ENCODE results near the gene BUD31. TPM values are rescaled to one million over a fixed set of nuclear protein-coding genes. Genes with fewer than 3 reads are reported as not detected.

The BUD31 gene
- total RNA-seq, 1 donor = 124 TPM

DNA sequence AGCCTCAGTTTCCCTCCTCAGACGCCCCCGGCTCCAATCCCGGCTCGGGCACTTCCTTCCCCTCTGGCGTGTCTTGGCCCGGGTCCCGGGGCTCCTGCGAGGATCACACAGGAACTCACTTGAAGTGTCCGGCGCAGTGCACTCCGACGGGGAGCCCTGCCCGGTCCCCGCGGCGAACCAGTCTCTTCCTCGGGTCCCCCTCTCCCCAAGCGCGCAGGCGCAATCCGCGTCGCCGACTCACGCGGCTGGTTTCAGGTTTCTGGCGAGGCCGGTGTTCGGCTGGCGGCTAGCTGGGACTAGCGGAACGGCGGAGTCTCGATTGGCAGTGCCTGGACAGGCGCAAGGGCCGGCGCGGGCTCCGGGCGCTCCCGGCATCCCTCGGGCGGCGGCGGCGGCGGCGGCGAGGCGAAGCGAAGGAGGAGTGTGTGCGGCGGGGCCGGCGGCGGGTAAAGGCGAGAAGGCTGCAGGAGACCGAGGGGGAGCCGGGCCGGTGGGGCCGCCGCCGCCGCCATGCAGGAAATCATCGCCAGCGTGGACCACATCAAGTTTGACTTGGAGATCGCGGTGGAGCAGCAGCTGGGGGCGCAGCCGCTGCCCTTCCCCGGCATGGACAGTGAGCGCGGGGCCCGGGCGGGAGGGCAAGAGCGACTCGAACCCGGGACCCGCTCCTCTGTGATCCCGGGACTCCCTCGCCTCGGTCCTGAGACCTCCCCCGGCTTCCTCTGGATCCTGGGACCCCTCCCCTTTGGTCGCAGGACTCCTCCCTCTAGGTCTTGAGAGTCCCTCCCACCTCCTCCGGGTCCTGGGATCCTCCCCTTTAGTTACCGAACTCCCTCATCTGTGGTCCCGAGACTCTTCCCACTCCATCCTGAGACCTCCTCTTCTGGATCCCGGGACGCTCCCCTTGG, 30.1 kb downstream of the BUD31 start, which contains the start of the genes CPSF4 and PTCD1:
Gene CPSF4 (plus strand): TSS at position 371 of the 908 bp plus-strand sequence. CDS start 140 bp downstream, at position 511.
Gene PTCD1 (minus strand): TSS at position 226 of the 908 bp plus-strand sequence. CDS start 3,556 bp downstream, outside the sequence.
- Histone ChIP-seq H3K4me2 (ENCODE audit: insufficient read depth, low read length) (peak within 1 kb of the TSS; percentile 97), H3K9me3 (ENCODE audit: low read depth, low read length) (no peaks in the 10 kb centered on the region), H3K4me3 (ENCODE audit: insufficient read depth, low read length) (peak within 1 kb of the TSS; percentile 97), H3K27me3 (ENCODE audit: insufficient read depth, low read length) (no peaks in the 10 kb centered on the region), H4K20me1 (ENCODE audit: insufficient read depth, low read length) (peaks cover 12% of the 10 kb centered on the region), H3K79me2 (ENCODE audit: insufficient read depth, low read length) (peaks cover 63% of the 10 kb centered on the region), H3K27ac (ENCODE audit: low read depth, low read length) (peak within 1 kb of the TSS; percentile 79), H3K36me3 (ENCODE audit: insufficient read depth, low read length) (peaks cover 10% of the 10 kb centered on the region), H2AFZ (ENCODE audit: low read length) (peak within 1 kb of the TSS; percentile 95), H3K4me1 (ENCODE audit: insufficient read depth, low read length) (peaks cover 23% of the 10 kb centered on the region)
- TF ChIP-seq, protein P1, sequence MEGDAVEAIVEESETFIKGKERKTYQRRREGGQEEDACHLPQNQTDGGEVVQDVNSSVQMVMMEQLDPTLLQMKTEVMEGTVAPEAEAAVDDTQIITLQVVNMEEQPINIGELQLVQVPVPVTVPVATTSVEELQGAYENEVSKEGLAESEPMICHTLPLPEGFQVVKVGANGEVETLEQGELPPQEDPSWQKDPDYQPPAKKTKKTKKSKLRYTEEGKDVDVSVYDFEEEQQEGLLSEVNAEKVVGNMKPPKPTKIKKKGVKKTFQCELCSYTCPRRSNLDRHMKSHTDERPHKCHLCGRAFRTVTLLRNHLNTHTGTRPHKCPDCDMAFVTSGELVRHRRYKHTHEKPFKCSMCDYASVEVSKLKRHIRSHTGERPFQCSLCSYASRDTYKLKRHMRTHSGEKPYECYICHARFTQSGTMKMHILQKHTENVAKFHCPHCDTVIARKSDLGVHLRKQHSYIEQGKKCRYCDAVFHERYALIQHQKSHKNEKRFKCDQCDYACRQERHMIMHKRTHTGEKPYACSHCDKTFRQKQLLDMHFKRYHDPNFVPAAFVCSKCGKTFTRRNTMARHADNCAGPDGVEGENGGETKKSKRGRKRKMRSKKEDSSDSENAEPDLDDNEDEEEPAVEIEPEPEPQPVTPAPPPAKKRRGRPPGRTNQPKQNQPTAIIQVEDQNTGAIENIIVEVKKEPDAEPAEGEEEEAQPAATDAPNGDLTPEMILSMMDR (IDR thresholded peaks at IDR 0.05; ENCODE audit: extremely low read depth, low read depth, low read length) = no peak
- DNase-seq (ENCODE audit: insufficient read length, low spot score, missing footprints) = peak; percentile 100

DNA sequence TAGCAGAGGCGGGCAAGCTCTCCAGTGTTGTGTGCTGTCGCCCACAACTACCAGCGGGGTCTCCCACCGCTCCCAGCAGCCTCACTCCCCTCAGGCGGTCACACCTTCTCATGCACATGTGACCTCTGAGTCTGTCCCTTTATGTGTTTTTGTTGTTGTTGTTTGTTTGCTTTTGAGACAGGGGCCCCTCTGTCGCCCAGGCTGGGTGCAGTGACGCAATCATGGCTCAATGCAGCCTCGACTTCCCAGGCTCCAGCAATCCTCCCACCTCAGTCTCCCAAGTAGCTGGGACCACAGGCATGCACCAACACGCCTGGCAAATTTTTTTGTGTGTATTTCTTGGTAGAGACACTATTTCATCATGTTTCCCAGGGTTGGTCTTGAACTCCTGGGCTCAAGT, 31.4 kb downstream of the BUD31 start:
- H3K27me3 ChIP-seq (ENCODE audit: insufficient read depth, low read length) = no peaks in the 10 kb centered on the region
- H4K20me1 ChIP-seq (ENCODE audit: insufficient read depth, low read length) = peaks cover 15% of the 10 kb centered on the region
- peak overlapping the region; percentile 97 for H3K4me3 ChIP-seq (ENCODE audit: insufficient read depth, low read length)
- H3K79me2 ChIP-seq (ENCODE audit: insufficient read depth, low read length) = peaks cover 65% of the 10 kb centered on the region
- peak overlapping the region; percentile 97 for H3K4me2 ChIP-seq (ENCODE audit: insufficient read depth, low read length)
- H3K9me3 ChIP-seq (ENCODE audit: low read depth, low read length) = no peaks in the 10 kb centered on the region
- DNase-seq (ENCODE audit: insufficient read length, low spot score, missing footprints) = no peak
- H3K36me3 ChIP-seq (ENCODE audit: insufficient read depth, low read length) = peaks cover 9% of the 10 kb centered on the region
- TF ChIP-seq, protein P1 (IDR thresholded peaks at IDR 0.05; ENCODE audit: extremely low read depth, low read depth, low read length) = no peak
- peak overlapping the region; percentile 79 for H3K27ac ChIP-seq (ENCODE audit: low read depth, low read length)
- no peak overlapping the region for H2AFZ ChIP-seq (ENCODE audit: low read length)
- peaks cover 23% of the 10 kb centered on the region for H3K4me1 ChIP-seq (ENCODE audit: insufficient read depth, low read length)

DNA sequence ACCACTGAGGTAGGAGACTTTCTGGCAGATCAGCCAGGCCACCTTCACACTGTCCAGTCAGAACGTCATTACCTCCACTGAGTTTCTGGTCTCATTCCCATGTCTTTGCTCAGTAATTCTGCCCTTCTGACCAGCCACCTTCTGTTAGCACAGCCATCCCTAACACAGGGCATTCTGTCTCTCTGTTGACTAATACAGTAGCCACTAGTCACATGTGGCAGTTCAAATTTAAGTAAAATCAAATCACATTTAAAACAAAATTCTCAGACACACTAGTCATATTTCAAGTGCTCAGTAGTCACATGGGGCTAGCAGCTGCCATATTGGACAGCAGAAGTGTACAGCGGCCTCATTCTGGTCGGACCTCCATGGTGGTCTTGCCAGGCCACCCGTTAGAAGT, 37.3 kb downstream of the BUD31 start:
- no peaks in the 10 kb centered on the region for H3K27me3 ChIP-seq (ENCODE audit: insufficient read depth, low read length)
- H3K4me2 ChIP-seq (ENCODE audit: insufficient read depth, low read length) = no peak overlapping the region
- peaks cover 12% of the 10 kb centered on the region for H4K20me1 ChIP-seq (ENCODE audit: insufficient read depth, low read length)
- DNase-seq (ENCODE audit: insufficient read length, low spot score, missing footprints) = no peak
- no peak overlapping the region for H3K4me3 ChIP-seq (ENCODE audit: insufficient read depth, low read length)
- no peaks in the 10 kb centered on the region for H3K9me3 ChIP-seq (ENCODE audit: low read depth, low read length)
- no peak overlapping the region for H3K27ac ChIP-seq (ENCODE audit: low read depth, low read length)
- peaks cover 5% of the 10 kb centered on the region for H3K4me1 ChIP-seq (ENCODE audit: insufficient read depth, low read length)
- peaks cover 46% of the 10 kb centered on the region for H3K79me2 ChIP-seq (ENCODE audit: insufficient read depth, low read length)
- H3K36me3 ChIP-seq (ENCODE audit: insufficient read depth, low read length) = peaks cover 46% of the 10 kb centered on the region
- TF ChIP-seq, protein P1 (IDR thresholded peaks at IDR 0.05; ENCODE audit: extremely low read depth, low read depth, low read length) = no peak
- H2AFZ ChIP-seq (ENCODE audit: low read length) = no peak overlapping the region

DNA sequence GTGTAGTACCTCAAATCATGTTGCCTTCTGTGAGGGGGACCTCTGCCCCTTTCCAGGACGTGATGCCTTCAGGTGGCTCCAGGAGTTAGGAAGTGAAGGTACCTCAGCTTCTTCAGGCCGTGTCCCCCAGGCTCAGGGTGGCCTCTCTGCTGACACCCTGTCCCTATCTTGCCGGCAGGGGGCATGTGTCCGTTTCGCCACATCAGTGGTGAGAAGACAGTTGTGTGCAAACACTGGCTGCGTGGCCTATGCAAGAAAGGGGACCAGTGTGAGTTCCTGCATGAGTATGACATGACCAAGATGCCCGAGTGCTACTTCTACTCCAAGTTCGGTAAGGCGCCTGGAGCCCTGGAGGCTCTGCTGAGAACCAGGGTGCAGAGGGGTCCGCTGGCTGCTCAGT, 39.2 kb downstream of the BUD31 start:
- Histone ChIP-seq H3K27ac (ENCODE audit: low read depth, low read length) (no peak overlapping the region), H4K20me1 (ENCODE audit: insufficient read depth, low read length) (peaks cover 13% of the 10 kb centered on the region), H3K79me2 (ENCODE audit: insufficient read depth, low read length) (peaks cover 38% of the 10 kb centered on the region), H2AFZ (ENCODE audit: low read length) (no peak overlapping the region), H3K4me3 (ENCODE audit: insufficient read depth, low read length) (no peak overlapping the region), H3K4me1 (ENCODE audit: insufficient read depth, low read length) (no peaks in the 10 kb centered on the region), H3K4me2 (ENCODE audit: insufficient read depth, low read length) (no peak overlapping the region), H3K36me3 (ENCODE audit: insufficient read depth, low read length) (peaks cover 48% of the 10 kb centered on the region), H3K27me3 (ENCODE audit: insufficient read depth, low read length) (no peaks in the 10 kb centered on the region), H3K9me3 (ENCODE audit: low read depth, low read length) (no peaks in the 10 kb centered on the region)
- TF ChIP-seq, protein P1 (IDR thresholded peaks at IDR 0.05; ENCODE audit: extremely low read depth, low read depth, low read length) = no peak
- peak; percentile 49 for DNase-seq (ENCODE audit: insufficient read length, low spot score, missing footprints)

All from osteoblast (primary cell).